DOHH2 (cell line): ENCODE measurements around the gene SALL3.

ENCODE experiments used
- H3F3A ChIP-seq: fragments of 200-600 bp; sonication (generic), shearing (Covaris generic); 2 replicates; pipeline ENCODE4 v1.6.0; 2016; ENCODE audit warnings: antibody characterized with exemption, mild to moderate bottlenecking; ENCODE audit not compliant: control insufficient read depth, insufficient read depth
- H3K27ac ChIP-seq: fragments of 200-600 bp; sonication (generic); 2 replicates; pipeline ENCODE4 v1.5.1; 2014; ENCODE audit warnings: low read depth, mild to moderate bottlenecking, low read length, moderate library complexity
- H3K27me3 ChIP-seq: fragments of 200-600 bp; sonication (generic); 2 replicates; pipeline ENCODE4 v1.6.1; 2014; ENCODE audit warnings: mild to moderate bottlenecking, low read length, mixed read lengths; ENCODE audit not compliant: control insufficient read depth
- H3K36me3 ChIP-seq: fragments of 200-600 bp; sonication (generic); 2 replicates; pipeline ENCODE4 v1.6.1; 2014; ENCODE audit warnings: mild to moderate bottlenecking, low read length, moderate library complexity, mixed read lengths; ENCODE audit not compliant: control insufficient read depth
- H3K4me1 ChIP-seq: fragments of 200-600 bp; sonication (generic); 2 replicates; pipeline ENCODE4 v1.6.1; 2014; ENCODE audit warnings: mild to moderate bottlenecking, low read length, mixed read lengths; ENCODE audit not compliant: control insufficient read depth
- H3K4me2 ChIP-seq: fragments of 200-600 bp; sonication (generic); 2 replicates; pipeline ENCODE4 v1.6.0; 2014; ENCODE audit warnings: mild to moderate bottlenecking, low read length, moderate library complexity
- H3K4me3 ChIP-seq: fragments of 200-600 bp; sonication (generic); 2 replicates; pipeline ENCODE4 v1.5.1; 2014; ENCODE audit warnings: mild to moderate bottlenecking, low read length, mixed read lengths
- H3K79me2 ChIP-seq: fragments of 200-600 bp; sonication (generic); 2 replicates; pipeline ENCODE4 v1.6.1; 2014; ENCODE audit warnings: mild to moderate bottlenecking, low read length, mixed read lengths; ENCODE audit not compliant: control insufficient read depth
- H3K9me2 ChIP-seq: fragments of 200-600 bp; sonication (generic); replicated peaks from 2 replicates; pipeline ENCODE4 v1.6.1; 2014; ENCODE audit warnings: mild to moderate bottlenecking, low read length, mixed read lengths; ENCODE audit not compliant: control insufficient read depth
- H3K9me3 ChIP-seq: fragments of 200-600 bp; sonication (generic); 2 replicates; pipeline ENCODE4 v1.6.1; 2014; ENCODE audit warnings: antibody characterized with exemption, low read length, mixed read lengths; ENCODE audit not compliant: control insufficient read depth, insufficient read depth
- H4K20me1 ChIP-seq: fragments of 200-600 bp; sonication (generic); 2 replicates; pipeline ENCODE4 v1.6.0; 2014; ENCODE audit warnings: low read depth, mild to moderate bottlenecking, antibody characterized with exemption, low read length, moderate library complexity; ENCODE audit not compliant: control insufficient read depth, insufficient read depth
- CTCF ChIP-seq: fragments of 200-600 bp; sonication (generic); IDR thresholded peaks from one replicate; pipeline ENCODE4 v1.5.1; 2014; ENCODE audit warnings: antibody characterized with exemption, mild to moderate bottlenecking, low read depth, low read length; ENCODE audit not compliant: poor library complexity, severe bottlenecking
- EZH2phosphoT487 ChIP-seq: fragments of 200-600 bp; sonication (generic); IDR thresholded peaks from 2 replicates; pipeline ENCODE4 v1.6.1; 2017; ENCODE audit warnings: borderline replicate concordance, mild to moderate bottlenecking, antibody characterized with exemption, low read length, moderate library complexity, mixed read lengths

Gene SALL3

DNA sequence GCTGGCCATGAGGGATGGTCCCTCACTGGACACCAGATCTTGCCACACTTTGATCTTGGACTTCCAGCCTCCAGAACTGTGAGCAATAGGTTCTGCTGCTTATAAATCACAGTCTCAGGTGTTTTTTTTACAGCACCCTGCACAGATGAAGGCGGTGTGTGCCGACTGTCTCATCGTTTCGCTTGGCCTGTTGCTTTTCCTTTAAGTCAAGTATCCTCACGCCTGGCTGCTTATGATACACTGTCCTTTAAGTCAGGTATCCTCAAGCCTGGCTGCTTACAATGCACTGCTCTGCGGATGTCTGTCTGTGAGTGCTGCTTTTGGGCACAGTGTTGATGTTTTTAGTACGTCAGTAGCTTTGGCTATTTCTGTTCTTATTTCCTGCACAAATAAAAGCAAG, 40.3 kb downstream of the SALL3 start:
- no peaks in the 10 kb centered on the region for H3K79me2 ChIP-seq
- no peak overlapping the region for H3K4me2 ChIP-seq
- TF ChIP-seq EZH2phosphoT487 (no peak), CTCF (no peak)
- H4K20me1 ChIP-seq, result no peaks in the 10 kb centered on the region
- H3K9me2 ChIP-seq, result no peaks in the 10 kb centered on the region
- H3K4me1 ChIP-seq, result no peaks in the 10 kb centered on the region
- H3K9me3 ChIP-seq, result no peaks in the 10 kb centered on the region
- no peak overlapping the region for H3K4me3 ChIP-seq
- no peak overlapping the region for H3K27ac ChIP-seq
- no peaks in the 10 kb centered on the region for H3K27me3 ChIP-seq
- H3F3A ChIP-seq, result no peaks in the 10 kb centered on the region
- H3K36me3 ChIP-seq, result no peaks in the 10 kb centered on the region

- Histone ChIP-seq H3K36me3 (no peaks in the 10 kb centered on the region), H3K4me1 (no peaks in the 10 kb centered on the region), H3K4me2 (no peak overlapping the region), H3K27ac (no peak overlapping the region), H3K79me2 (no peaks in the 10 kb centered on the region), H3K4me3 (no peak overlapping the region), H4K20me1 (no peaks in the 10 kb centered on the region), H3K9me2 (no peaks in the 10 kb centered on the region), H3F3A (no peaks in the 10 kb centered on the region), H3K27me3 (no peaks in the 10 kb centered on the region), H3K9me3 (no peaks in the 10 kb centered on the region)
- TF ChIP-seq EZH2phosphoT487, result no peak
- TF ChIP-seq CTCF, result no peak
Measured at GRCh38 chr18:79022603-79023002, 43.0 kb downstream of the SALL3 start.

GRCh38 chr18:79026491-79026890, 46.9 kb downstream of the SALL3 start:
- Histone ChIP-seq H3K79me2 (no peaks in the 10 kb centered on the region), H3K27me3 (no peaks in the 10 kb centered on the region), H3K9me3 (no peaks in the 10 kb centered on the region), H3K36me3 (no peaks in the 10 kb centered on the region), H4K20me1 (no peaks in the 10 kb centered on the region), H3F3A (no peaks in the 10 kb centered on the region), H3K27ac (no peak overlapping the region), H3K9me2 (no peaks in the 10 kb centered on the region), H3K4me1 (no peaks in the 10 kb centered on the region), H3K4me3 (no peak overlapping the region), H3K4me2 (no peak overlapping the region)
- TF ChIP-seq CTCF, result peak; percentile 20
- TF ChIP-seq EZH2phosphoT487, result no peak

DNA sequence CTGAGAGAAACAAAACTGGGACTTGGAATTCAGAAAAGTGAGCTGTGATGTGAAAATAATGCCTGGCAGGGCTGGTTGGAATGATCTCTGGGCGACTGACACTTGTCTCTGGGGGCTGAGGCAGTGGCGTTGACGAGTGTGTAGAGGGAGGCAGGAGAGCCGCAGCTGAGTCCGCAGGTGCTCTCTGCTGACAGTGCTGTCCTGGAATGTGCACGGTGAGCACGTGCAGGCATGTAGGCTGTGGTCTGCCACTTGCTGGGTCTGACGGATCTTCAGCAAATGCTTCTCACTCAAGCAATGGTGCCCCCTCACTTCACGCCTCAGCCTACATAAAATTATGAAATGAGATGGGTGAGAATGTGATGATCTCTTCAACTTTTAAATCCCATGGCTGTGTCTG, 51.1 kb downstream of the SALL3 start:
- TF ChIP-seq EZH2phosphoT487, result no peak
- no peak for TF ChIP-seq CTCF
- H3K27me3 ChIP-seq, result no peaks in the 10 kb centered on the region
- no peaks in the 10 kb centered on the region for H3K9me3 ChIP-seq
- no peak overlapping the region for H3K4me3 ChIP-seq
- H3K9me2 ChIP-seq, result no peaks in the 10 kb centered on the region
- H3K79me2 ChIP-seq, result no peaks in the 10 kb centered on the region
- no peaks in the 10 kb centered on the region for H3K4me1 ChIP-seq
- H3F3A ChIP-seq, result no peaks in the 10 kb centered on the region
- no peak overlapping the region for H3K27ac ChIP-seq
- H3K4me2 ChIP-seq, result no peak overlapping the region
- no peaks in the 10 kb centered on the region for H4K20me1 ChIP-seq
- H3K36me3 ChIP-seq, result no peaks in the 10 kb centered on the region
